DND-41 (cell line): ENCODE data around the gene CLDN2.

Source experiments
- ATAC-seq: fragments of 200-7000 bp; cut with Tn5 transposase; 3 replicates; pipeline ENCODE4 v1.9.1; 2021; ENCODE audit warnings: low read depth; ENCODE audit not compliant: insufficient read depth
- DNase-seq: peaks from one replicate; pipeline ENCODE4 v3.0.0-alpha.2; 2020
- H2AFZ ChIP-seq: 2 replicates; pipeline ENCODE4 v1.6.0; 2012; ENCODE audit warnings: low read depth, low read length
- H3K27ac ChIP-seq: 2 replicates; pipeline ENCODE4 v1.5.1; 2012; ENCODE audit warnings: low read length, inconsistent platforms
- H3K27me3 ChIP-seq: fragments of 200-600 bp; sonication (generic); 2 replicates; pipeline ENCODE4 v1.6.0; 2012; ENCODE audit warnings: low read length, mild to moderate bottlenecking, inconsistent platforms; ENCODE audit not compliant: insufficient read depth, poor library complexity
- H3K36me3 ChIP-seq: 2 replicates; pipeline ENCODE4 v1.5.1; 2012; ENCODE audit warnings: low read length, inconsistent platforms; ENCODE audit not compliant: insufficient read depth
- H3K4me1 ChIP-seq: 2 replicates; pipeline ENCODE4 v1.5.1; 2012; ENCODE audit warnings: mild to moderate bottlenecking, low read length; ENCODE audit not compliant: insufficient read depth
- H3K4me2 ChIP-seq: 2 replicates; pipeline ENCODE4 v1.6.0; 2012; ENCODE audit warnings: mild to moderate bottlenecking, moderate library complexity, low read length, inconsistent platforms; ENCODE audit not compliant: insufficient read depth
- H3K4me3 ChIP-seq, 2 experiments: fragments of 200-600 bp in 1 of 2; shearing (Covaris generic) in 1 of 2; 2 replicates each; pipeline ENCODE4 v1.5.1; 2012 to 2016; ENCODE audit warnings: inconsistent platforms in 2 of 2, low read length in 2 of 2, mild to moderate bottlenecking in 2 of 2, low read depth in 1 of 2, moderate library complexity in 1 of 2
- H3K79me2 ChIP-seq: 2 replicates; pipeline ENCODE4 v1.6.0; 2012; ENCODE audit warnings: low read length, inconsistent platforms; ENCODE audit not compliant: insufficient read depth
- H3K9ac ChIP-seq: 2 replicates; pipeline ENCODE4 v1.6.0; 2012; ENCODE audit warnings: low read depth, mild to moderate bottlenecking, inconsistent platforms, low read length, moderate library complexity
- H3K9me3 ChIP-seq: 2 replicates; pipeline ENCODE4 v1.5.1; 2012; ENCODE audit warnings: low read length, moderate library complexity, mild to moderate bottlenecking, inconsistent platforms; ENCODE audit not compliant: insufficient read depth, severe bottlenecking
- H4K20me1 ChIP-seq: 2 replicates; pipeline ENCODE4 v1.6.0; 2012; ENCODE audit warnings: low read length; ENCODE audit not compliant: insufficient read depth
- CTCF ChIP-seq: IDR thresholded peaks from 2 replicates; pipeline ENCODE4 v1.5.1; 2012; ENCODE audit warnings: borderline replicate concordance, low read length, moderate library complexity, mild to moderate bottlenecking; ENCODE audit not compliant: poor library complexity, severe bottlenecking; ENCODE audit errors: extremely low read depth
- EZH2 ChIP-seq: IDR thresholded peaks from 3 replicates; pipeline ENCODE4 v1.6.1; 2012; ENCODE audit warnings: borderline replicate concordance, low read depth, mild to moderate bottlenecking, moderate library complexity, low read length, inconsistent platforms; ENCODE audit not compliant: severe bottlenecking

CLDN2 gene

GRCh38 chrX:106949366-106949765, 29.2 kb downstream of the CLDN2 start:
- H3K4me2 ChIP-seq = no peak overlapping the region
- no peak overlapping the region for H3K27ac ChIP-seq

GRCh38 chrX:106950381-106950780, 30.2 kb downstream of the CLDN2 start:
- Histone ChIP-seq H3K4me3 (no peak overlapping the region), H3K36me3 (no peaks in the 10 kb centered on the region), H4K20me1 (no peaks in the 10 kb centered on the region), H3K4me2 (no peak overlapping the region), H3K4me1 (no peaks in the 10 kb centered on the region), H3K9ac (no peak overlapping the region), H2AFZ (no peak overlapping the region), H3K9me3 (no peaks in the 10 kb centered on the region), H3K27ac (no peak overlapping the region), H3K27me3 (no peaks in the 10 kb centered on the region), H3K79me2 (no peaks in the 10 kb centered on the region)
- no peak for ATAC-seq
- no peak for TF ChIP-seq EZH2
- TF ChIP-seq CTCF = no peak
- no peak for DNase-seq

More at GRCh38 chrX:106949366-106949765, 29.2 kb downstream of the CLDN2 start:
- Histone ChIP-seq H3K4me3 (no peak overlapping the region), H3K36me3 (no peaks in the 10 kb centered on the region), H3K9ac (no peak overlapping the region), H2AFZ (no peak overlapping the region), H3K27me3 (no peaks in the 10 kb centered on the region), H4K20me1 (no peaks in the 10 kb centered on the region), H3K4me1 (no peaks in the 10 kb centered on the region), H3K79me2 (no peaks in the 10 kb centered on the region), H3K9me3 (no peaks in the 10 kb centered on the region)
- ATAC-seq (no peak), DNase-seq (no peak)
- no peak for TF ChIP-seq CTCF
- no peak for TF ChIP-seq EZH2

- no peaks in the 10 kb centered on the region for H4K20me1 ChIP-seq
- H3K4me2 ChIP-seq = no peak overlapping the region
- H3K9ac ChIP-seq = no peak overlapping the region
- no peaks in the 10 kb centered on the region for H3K27me3 ChIP-seq
- ATAC-seq (no peak), DNase-seq (no peak)
- H3K79me2 ChIP-seq = no peaks in the 10 kb centered on the region
- no peak overlapping the region for H2AFZ ChIP-seq
- H3K4me1 ChIP-seq = no peaks in the 10 kb centered on the region
- H3K4me3 ChIP-seq = no peak overlapping the region
- no peaks in the 10 kb centered on the region for H3K9me3 ChIP-seq
- no peak for TF ChIP-seq EZH2
- no peak for TF ChIP-seq CTCF
- H3K36me3 ChIP-seq = no peaks in the 10 kb centered on the region
- no peak overlapping the region for H3K27ac ChIP-seq
These were observed 31.0 kb downstream of the CLDN2 start for GRCh38 chrX:106951230-106951629.

- Histone ChIP-seq H3K9ac (no peak overlapping the region), H3K4me1 (no peaks in the 10 kb centered on the region), H3K27me3 (no peaks in the 10 kb centered on the region), H3K36me3 (no peaks in the 10 kb centered on the region), H2AFZ (no peak overlapping the region), H3K79me2 (no peaks in the 10 kb centered on the region), H4K20me1 (no peaks in the 10 kb centered on the region), H3K9me3 (no peaks in the 10 kb centered on the region), H3K27ac (no peak overlapping the region), H3K4me3 (no peak overlapping the region), H3K4me2 (no peak overlapping the region)
- ATAC-seq = no peak
- no peak for TF ChIP-seq EZH2
- no peak for DNase-seq
These were observed 31.9 kb downstream of the CLDN2 start for GRCh38 chrX:106952089-106952488.
